HCT116 (cell line): ENCODE data around the gene TNFRSF14. TPM values are rescaled to one million over a fixed set of nuclear protein-coding genes. Genes with fewer than 3 reads are reported as not detected.

ENCODE experiments used
- ATAC-seq: fragments of 200-7000 bp; cut with Tn5 transposase; 2 replicates; pipeline ENCODE4 v1.9.1; 2020; ENCODE audit warnings: mild to moderate bottlenecking, moderate library complexity
- BruUV-seq: library from RNA; stranded (reverse); fragments of 400-500 nt; replicated peaks from 2 replicates; lab custom pipeline; 2021; lab: Mats Ljungman, UMichigan
- CTCF ChIA-PET: fragments of 300-600 bp; sonication (Branson Sonifier 250); formaldehyde crosslinking; loops from one replicate; lab custom pipeline; 2021; ENCODE audit warnings: antibody characterized with exemption; lab: Charles Lee
- POLR2A ChIA-PET: fragments of 300-600, 350-600 bp; sonication (Branson Sonifier 250); formaldehyde crosslinking; loops from one replicate; lab custom pipeline; 2021; ENCODE audit warnings: antibody characterized with exemption; lab: Charles Lee
- RAD21 ChIA-PET, 2 experiments: fragments of 300-600 bp; sonication (Branson Sonifier 250); formaldehyde crosslinking; loops; one replicate each; lab custom pipeline; 2023; ENCODE audit warnings: low total read pairs in 2 of 2; ENCODE audit not compliant: uncharacterized antibody in 2 of 2, unreplicated experiment in 2 of 2, low non-redundant PET in 1 of 2; lab: Charles Lee
- DNase-seq: peaks from one replicate; pipeline ENCODE4 v3.0.0-alpha.2; 2010; ENCODE audit warnings: low read depth, low spot score
- H2AFZ ChIP-seq: fragments of 200-600 bp; shearing (Covaris generic), sonication (generic); 2 replicates; pipeline ENCODE4 v1.6.1; 2017; ENCODE audit warnings: low read depth, mixed run types, mixed read lengths, antibody characterized with exemption, low read length; ENCODE audit not compliant: poor library complexity, severe bottlenecking
- H3K27ac ChIP-seq: 2 replicates; pipeline ENCODE4 v1.5.1; 2012; ENCODE audit warnings: low read depth, low read length
- H3K27me3 ChIP-seq: fragments of 200-600 bp; sonication (generic); 2 replicates; pipeline ENCODE4 v1.6.1; 2016; ENCODE audit warnings: mixed run types, low read length, mixed read lengths; ENCODE audit not compliant: insufficient read depth
- H3K36me3 ChIP-seq, 2 experiments: fragments of 200-500 bp in 1 of 2; fragments of 200-600 bp in 1 of 2; sonication (Bioruptor generic) in 1 of 2; sonication (generic) in 1 of 2; 2 replicates each; pipeline versions ENCODE4 v1.5.1 to v1.6.1; 2014 to 2016; ENCODE audit warnings: low read length in 2 of 2, inconsistent platforms in 1 of 2, mixed read lengths in 1 of 2, mixed run types in 1 of 2; ENCODE audit not compliant: insufficient read depth in 2 of 2, control insufficient read depth in 1 of 2
- H3K4me1 ChIP-seq, 2 experiments: fragments of 200-600 bp in 1 of 2; sonication (generic) in 1 of 2; 2 replicates each; pipeline versions ENCODE4 v1.5.1 to v1.6.1; 2012 to 2017; ENCODE audit warnings: low read length in 2 of 2, inconsistent platforms in 1 of 2, mild to moderate bottlenecking in 1 of 2, mixed read lengths in 1 of 2, mixed run types in 1 of 2, moderate library complexity in 1 of 2; ENCODE audit not compliant: insufficient read depth in 2 of 2, control insufficient read depth in 1 of 2
- H3K4me2 ChIP-seq: fragments of 200-600 bp; sonication (generic); 2 replicates; pipeline ENCODE4 v1.6.1; 2017; ENCODE audit warnings: mixed run types, low read length, mixed read lengths
- H3K4me3 ChIP-seq, 2 experiments: fragments of 200-600 bp in 1 of 2; sonication (generic) in 1 of 2; replicated peaks in 1 of 2; 2 replicates each; pipeline ENCODE4 v1.5.1; 2011 to 2016; ENCODE audit warnings: low read length in 2 of 2, control low read depth in 1 of 2, low read depth in 1 of 2, mild to moderate bottlenecking in 1 of 2, mixed read lengths in 1 of 2, mixed run types in 1 of 2
- H3K79me2 ChIP-seq: fragments of 200-600 bp; sonication (generic); 2 replicates; pipeline ENCODE4 v1.6.1; 2017; ENCODE audit warnings: mild to moderate bottlenecking, mixed run types, low read length, moderate library complexity, mixed read lengths; ENCODE audit not compliant: insufficient read depth
- H3K9ac ChIP-seq: fragments of 200-600 bp; sonication (generic); 2 replicates; pipeline ENCODE4 v1.6.1; 2016; ENCODE audit warnings: low read length, mixed read lengths
- H3K9me2 ChIP-seq: fragments of 200-600 bp; sonication (generic), shearing (Covaris generic); 2 replicates; pipeline ENCODE4 v1.6.1; 2017; ENCODE audit warnings: mixed run types, mild to moderate bottlenecking, moderate library complexity; ENCODE audit not compliant: insufficient read depth
- H3K9me3 ChIP-seq, 2 experiments: fragments of 200-500 bp in 1 of 2; fragments of 200-600 bp in 1 of 2; sonication (Bioruptor generic) in 1 of 2; sonication (generic) in 1 of 2; 2 replicates each; pipeline ENCODE4 v1.6.1; 2014 to 2017; ENCODE audit warnings: low read length in 2 of 2, mixed read lengths in 2 of 2, inconsistent platforms in 1 of 2, low read depth in 1 of 2, mild to moderate bottlenecking in 1 of 2, mixed run types in 1 of 2, moderate library complexity in 1 of 2; ENCODE audit not compliant: control insufficient read depth in 1 of 2, insufficient read depth in 1 of 2
- H4K20me1 ChIP-seq: fragments of 200-600 bp; sonication (generic), shearing (Covaris generic); 2 replicates; pipeline ENCODE4 v1.6.1; 2017; ENCODE audit warnings: mixed run types, mild to moderate bottlenecking, moderate library complexity; ENCODE audit not compliant: insufficient read depth
- ATF3 ChIP-seq: IDR thresholded peaks from 2 replicates; pipeline ENCODE4 v1.6.1; 2012
- CBX3 ChIP-seq: IDR thresholded peaks from 2 replicates; pipeline ENCODE4 v1.6.1; 2012; ENCODE audit warnings: low read depth
- CEBPB ChIP-seq: IDR thresholded peaks from 2 replicates; pipeline ENCODE4 v1.6.1; 2012; ENCODE audit warnings: low read depth
- CTCF ChIP-seq, 3 experiments: fragments of 200-600 bp in 1 of 3; sonication (generic) in 1 of 3; IDR thresholded peaks in 2 of 3; conservative IDR thresholded peaks in 1 of 3; 2 replicates each; pipeline ENCODE4 v1.5.1; 2012 to 2017; ENCODE audit warnings: low read depth in 2 of 3, low read length in 2 of 3, antibody characterized with exemption in 1 of 3, borderline replicate concordance in 1 of 3, control low read depth in 1 of 3, mild to moderate bottlenecking in 1 of 3, mixed read lengths in 1 of 3, mixed run types in 1 of 3, moderate library complexity in 1 of 3; ENCODE audit not compliant: insufficient read depth in 1 of 3
- EGR1 ChIP-seq: IDR thresholded peaks from 2 replicates; pipeline ENCODE4 v1.6.1; 2012; ENCODE audit warnings: low read depth
- EZH2 ChIP-seq: fragments of 200-600 bp; sonication (generic); IDR thresholded peaks from 2 replicates; pipeline ENCODE4 v1.6.1; 2017; ENCODE audit warnings: antibody characterized with exemption, mixed run types
- EZH2phosphoT487 ChIP-seq: fragments of 200-600 bp; IDR thresholded peaks from 2 replicates; pipeline ENCODE4 v1.6.1; 2018; ENCODE audit warnings: antibody characterized with exemption, borderline replicate concordance
- FOSL1 ChIP-seq: IDR thresholded peaks from 2 replicates; pipeline ENCODE4 v1.6.1; 2012; ENCODE audit warnings: low read depth
- JUND ChIP-seq: IDR thresholded peaks from 2 replicates; pipeline ENCODE4 v1.6.1; 2012
- MAX ChIP-seq: IDR thresholded peaks from 2 replicates; pipeline ENCODE4 v1.6.1; 2012
- POLR2A ChIP-seq: IDR thresholded peaks from 2 replicates; pipeline ENCODE4 v1.7.0; 2011; ENCODE audit warnings: borderline replicate concordance; ENCODE audit not compliant: insufficient read depth, insufficient read length; ENCODE audit errors: extremely low read depth
- POLR2AphosphoS5 ChIP-seq: IDR thresholded peaks from 2 replicates; pipeline ENCODE4 v1.6.1; 2011; ENCODE audit warnings: mild to moderate bottlenecking, low read depth, low read length, moderate library complexity
- RAD21 ChIP-seq: IDR thresholded peaks from 2 replicates; pipeline ENCODE4 v1.6.1; 2012; ENCODE audit warnings: low read depth, mild to moderate bottlenecking
- REST ChIP-seq: IDR thresholded peaks from 2 replicates; pipeline ENCODE4 v1.6.1; 2012; ENCODE audit warnings: low read depth
- SP1 ChIP-seq: IDR thresholded peaks from 2 replicates; pipeline ENCODE4 v1.6.1; 2012; ENCODE audit warnings: low read depth
- YY1 ChIP-seq: IDR thresholded peaks from 2 replicates; pipeline ENCODE4 v1.6.1; 2011; ENCODE audit warnings: low read length, low read depth, moderate library complexity, mild to moderate bottlenecking; ENCODE audit not compliant: insufficient replicate concordance; ENCODE audit errors: extremely low read depth
- ZFX ChIP-seq: fragments of 450-650 bp; IDR thresholded peaks from 2 replicates; pipeline ENCODE4 v1.6.1; 2017
- ZNF274 ChIP-seq: fragments of 200-500 bp; sonication (Bioruptor generic); IDR thresholded peaks from 2 replicates; pipeline ENCODE4 v1.6.1; 2014; ENCODE audit warnings: mild to moderate bottlenecking, low read depth, low read length, inconsistent platforms
- intact Hi-C: fragments of 100-400 bp; cut with micrococcal nuclease; formaldehyde crosslinking; loops from 2 replicates; pipeline ENCODE4 v1.10.0; 2022
- total RNA-seq: library from RNA; stranded (reverse); gene quantifications from one replicate; pipeline ENCODE4 v1.2.1, GENCODE V29; 2021; ENCODE audit not compliant: unreplicated experiment

The TNFRSF14 gene
- total RNA-seq, 1 experiment from 2014 or later, result 0.66 TPM

- Histone ChIP-seq H3K27ac (no peak overlapping the region), H3K9me3 (no peaks in the 10 kb centered on the region), H3K36me3 (peaks cover 6 to 7% of the 10 kb centered on the region in 2 experiments; a peak in 3 of 4 replicates), H3K4me2 (no peak overlapping the region), H3K9ac (no peak overlapping the region), H3K27me3 (no peaks in the 10 kb centered on the region), H3K79me2 (no peaks in the 10 kb centered on the region), H4K20me1 (no peaks in the 10 kb centered on the region), H3K9me2 (no peaks in the 10 kb centered on the region), H3K4me3 (no peak overlapping the region), H2AFZ (no peak overlapping the region), H3K4me1 (no peaks in the 10 kb centered on the region)
- ChIA-PET CTCF (no interaction called here), POLR2A (no interaction called here), RAD21 (no interaction called here)
- ATAC-seq (no peak), DNase-seq (no peak)
- TF ChIP-seq POLR2AphosphoS5 (no peak), RAD21 (no peak), FOSL1 (no peak), EGR1 (no peak), CEBPB (no peak), JUND (no peak), CTCF (IDR thresholded peaks at IDR 0.05 in 2 of 3, conservative IDR thresholded peaks at IDR 0.05 in 1 of 3; ENCODE audit: borderline replicate concordance in 1 of 3, insufficient read depth in 1 of 3, low read depth in 2 of 3, low read length in 2 of 3) (no peak), EZH2 (no peak), MAX (no peak), ATF3 (no peak), SP1 (no peak), REST (no peak), ZNF274 (no peak), YY1 (no peak), POLR2A (no peak), CBX3 (no peak), EZH2phosphoT487 (no peak), ZFX (no peak)
- BruUV-seq, result no TSS peak
- intact Hi-C loops, result no loop called here
Observed at GRCh38 chr1:2510366-2511155, 45.6 kb upstream of the TNFRSF14 start.
